Stromal cell of bone marrow (primary cell): Measurements from ENCODE around the gene ATF6.
A peak's percentile ranks its signal among the peaks of the same experiment; 100 is the strongest.
"Not testable (repeated sequence)": the region's sequence is repeated elsewhere in the genome, so short reads cannot be mapped to it uniquely, and the experiment has no call there.

Experiments
- DNase-seq: peaks from one replicate; pipeline ENCODE4 v3.0.0-alpha.2; 2012; ENCODE audit warnings: low read depth

Gene ATF6

GRCh38 chr1:161781995-161782394 is 15.9 kb downstream of the ATF6 start:
- no peak for DNase-seq

DNA sequence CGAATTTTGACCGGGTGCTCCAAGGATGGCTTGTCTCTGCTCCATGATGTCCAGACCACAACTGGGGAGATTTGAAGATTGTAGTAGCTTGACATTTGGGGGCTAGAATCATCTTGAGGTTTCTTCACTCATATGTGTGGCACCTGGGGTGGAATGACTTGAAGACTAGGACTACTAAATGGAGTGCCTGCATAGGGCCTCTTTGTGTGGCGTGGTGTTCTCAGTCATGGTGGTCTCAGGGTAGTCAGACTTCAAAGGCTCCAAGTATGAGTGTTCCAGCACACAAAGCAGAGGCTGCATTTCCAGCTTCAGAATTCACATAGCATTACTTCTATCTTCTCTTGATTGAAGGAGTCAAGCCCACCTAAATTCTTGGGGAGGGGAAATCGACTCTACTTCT is 16.8 kb downstream of the ATF6 start:
- DNase-seq = no peak

GRCh38 chr1:161784968-161785367 is 18.8 kb downstream of the ATF6 start:
- no peak for DNase-seq

GRCh38 chr1:161787355-161787754 is 21.2 kb downstream of the ATF6 start:
- DNase-seq = no peak

DNA sequence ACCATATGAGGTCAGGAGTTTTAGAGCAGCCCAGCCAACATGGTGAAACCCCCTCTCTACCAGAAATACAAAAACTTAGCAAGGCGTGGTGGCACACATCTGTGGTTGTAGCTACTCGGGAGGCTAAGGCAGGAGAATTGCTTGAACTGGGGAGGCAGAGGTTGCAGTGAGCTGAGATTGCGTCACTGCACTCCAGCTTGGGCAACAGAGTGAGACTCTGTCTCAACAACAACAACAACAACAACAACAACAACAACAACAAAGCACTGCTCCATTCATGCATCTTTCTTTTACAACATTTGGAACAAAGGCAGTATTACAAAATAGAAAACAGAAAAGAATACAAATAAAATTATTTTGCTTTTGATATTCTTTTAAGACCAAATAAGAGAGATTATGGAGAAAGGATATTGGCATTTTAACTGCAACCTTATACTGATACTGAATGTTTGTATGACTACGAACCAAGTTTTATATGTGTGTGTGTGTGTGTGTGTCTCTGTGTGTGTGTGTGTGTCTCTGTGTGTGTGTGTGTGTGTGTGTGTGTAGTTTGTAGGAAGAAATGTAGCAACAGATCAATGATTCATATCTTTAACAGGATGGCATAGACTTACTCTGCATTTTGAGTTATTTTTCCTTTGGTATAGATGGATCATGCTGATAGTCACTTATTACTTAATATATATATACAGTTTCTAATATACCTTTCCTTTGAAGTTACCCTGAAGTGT is 24.6 kb downstream of the ATF6 start:
- no peak for DNase-seq

DNA sequence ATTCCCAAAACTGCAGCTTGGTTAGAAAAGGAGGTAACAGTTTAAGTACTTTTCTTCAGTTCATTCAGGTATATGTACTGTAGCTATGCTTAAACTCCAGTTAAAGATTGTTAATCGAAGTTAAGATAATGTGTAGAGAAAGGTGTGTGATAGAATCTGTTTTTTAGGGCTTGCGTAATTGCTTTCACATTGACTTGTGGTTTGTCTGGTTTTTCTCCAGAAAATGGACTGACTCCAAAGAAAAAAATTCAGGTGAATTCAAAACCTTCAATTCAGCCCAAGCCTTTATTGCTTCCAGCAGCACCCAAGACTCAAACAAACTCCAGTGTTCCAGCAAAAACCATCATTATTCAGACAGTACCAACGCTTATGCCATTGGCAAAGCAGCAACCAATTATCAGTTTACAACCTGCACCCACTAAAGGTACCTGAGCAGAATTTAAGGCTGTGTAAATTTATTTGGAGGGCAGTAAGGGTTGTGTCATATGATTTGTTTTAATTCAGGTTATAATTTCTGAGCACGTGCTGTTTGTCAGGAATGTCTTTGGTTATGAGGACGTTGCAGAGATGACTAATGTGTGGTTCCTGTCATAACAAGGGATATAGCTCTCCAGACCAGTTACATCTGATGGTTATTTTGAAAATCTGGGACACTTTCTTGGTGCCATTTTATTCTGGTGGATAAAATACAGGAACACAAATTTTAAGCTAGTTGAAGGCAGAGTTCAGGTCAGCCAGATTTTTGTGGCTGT is 26.0 kb downstream of the ATF6 start:
- DNase-seq = no peak

GRCh38 chr1:161792740-161793139 is 26.6 kb downstream of the ATF6 start:
- peak; percentile 57 for DNase-seq

- DNase-seq = no peak
Observed at GRCh38 chr1:161799792-161800191, 33.7 kb downstream of the ATF6 start.

DNA sequence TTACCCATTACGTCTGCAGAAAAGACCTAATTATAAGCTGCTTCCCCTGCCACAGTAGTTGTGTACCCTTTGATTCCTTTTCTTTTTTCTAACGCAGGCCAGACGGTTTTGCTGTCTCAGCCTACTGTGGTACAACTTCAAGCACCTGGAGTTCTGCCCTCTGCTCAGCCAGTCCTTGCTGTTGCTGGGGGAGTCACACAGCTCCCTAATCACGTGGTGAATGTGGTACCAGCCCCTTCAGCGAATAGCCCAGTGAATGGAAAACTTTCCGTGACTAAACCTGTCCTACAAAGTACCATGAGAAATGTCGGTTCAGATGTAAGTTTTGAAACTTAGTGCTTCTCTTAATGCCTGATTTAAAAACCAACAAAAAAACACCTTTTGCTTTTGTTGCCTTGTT is 35.8 kb downstream of the ATF6 start:
- DNase-seq = no peak

DNA sequence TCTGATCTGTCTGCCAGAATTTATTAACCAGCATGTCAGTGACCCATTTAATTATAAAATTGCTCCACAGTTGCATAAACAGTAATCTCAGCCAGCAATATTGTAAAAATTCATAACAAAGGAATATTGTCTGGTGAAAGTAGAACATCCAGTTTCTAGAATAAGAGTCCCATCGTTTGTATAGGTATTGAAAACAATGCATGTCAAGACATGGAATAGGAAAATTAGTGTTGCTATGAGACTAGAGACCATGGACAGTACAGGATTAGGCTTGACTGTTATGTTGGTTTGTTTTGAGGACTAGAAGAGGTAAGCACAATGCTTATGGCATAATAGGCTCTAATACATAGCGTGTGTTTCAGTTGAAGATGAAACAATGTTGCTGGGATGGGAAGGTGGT is 37.1 kb downstream of the ATF6 start:
- DNase-seq = no peak

DNA sequence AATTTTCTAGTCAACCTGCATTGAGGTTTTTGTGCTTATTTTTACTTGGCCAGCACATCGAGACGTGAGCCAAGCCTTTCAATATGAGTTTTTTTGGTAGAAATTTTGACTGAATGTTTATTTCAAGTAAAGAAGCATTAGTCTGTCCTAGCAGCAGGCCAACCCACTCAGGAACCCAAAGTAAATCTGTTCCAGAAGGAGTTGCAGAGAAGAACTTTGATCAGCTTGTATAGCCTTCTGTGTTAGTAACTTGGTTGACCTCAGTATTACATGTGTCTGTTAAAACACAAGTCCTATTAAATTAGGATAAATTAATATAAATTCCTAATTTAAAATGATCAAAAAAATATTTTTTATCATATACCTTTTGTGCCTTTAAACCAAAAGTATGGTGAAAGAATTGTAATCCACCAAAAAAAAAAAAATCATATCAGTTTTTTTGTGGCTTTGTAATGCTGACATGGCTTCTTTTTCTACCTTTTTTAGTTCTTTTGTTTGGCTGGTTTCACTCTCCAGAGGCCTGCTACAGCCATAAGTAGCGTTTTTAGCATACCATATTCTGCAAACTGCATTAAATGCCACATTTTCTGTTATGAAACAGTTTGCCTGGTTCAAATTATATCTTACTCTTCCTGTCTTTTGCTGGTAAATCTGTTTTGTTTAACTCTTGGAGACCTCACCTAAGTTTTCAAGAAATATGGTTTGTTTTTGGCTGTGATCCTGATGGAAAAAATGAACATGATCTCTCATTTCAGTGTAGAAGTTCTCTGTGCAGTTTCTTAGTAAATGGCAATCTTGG is 39.5 kb downstream of the ATF6 start:
- DNase-seq = peak; percentile 29

- not testable (repeated sequence) for DNase-seq
Observed at GRCh38 chr1:161809202-161809601, 43.1 kb downstream of the ATF6 start.

DNA sequence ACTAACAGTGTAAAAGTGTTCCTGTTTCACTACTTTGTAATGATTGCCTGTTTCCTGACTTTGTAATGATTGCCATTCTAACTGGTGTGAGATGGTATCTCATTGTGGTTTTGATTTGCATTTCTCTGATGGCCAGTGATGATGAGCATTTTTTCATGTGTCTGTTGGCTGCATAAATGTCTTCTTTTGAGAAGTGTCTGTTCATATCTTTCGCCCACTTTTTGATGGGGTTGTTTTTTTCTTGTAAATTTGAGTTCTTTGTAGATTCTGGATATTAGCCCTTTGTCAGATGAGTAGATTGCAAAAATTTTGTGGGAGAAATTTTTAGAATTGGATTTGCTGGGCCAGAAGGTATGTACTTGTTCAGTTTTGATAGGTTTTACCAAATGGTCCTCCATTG is 43.5 kb downstream of the ATF6 start:
- not testable (repeated sequence) for DNase-seq

DNA sequence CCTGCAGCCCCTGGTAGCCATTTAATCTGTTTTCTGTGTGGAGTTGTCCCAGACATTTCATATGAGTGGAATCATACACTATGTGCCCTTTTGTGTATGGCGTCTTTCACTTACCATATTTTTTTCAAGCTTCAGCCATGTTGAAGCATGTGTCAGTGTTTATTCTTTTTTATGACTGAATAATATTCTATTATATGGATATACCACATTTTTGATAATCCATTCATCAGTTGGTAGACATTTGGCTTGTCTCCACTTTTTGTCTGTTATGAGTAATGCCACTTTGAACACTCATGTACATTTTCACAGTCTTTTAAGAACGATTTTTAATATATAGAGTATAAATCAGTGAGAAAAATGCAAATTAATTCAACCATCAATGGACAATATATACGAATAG is 44.7 kb downstream of the ATF6 start:
- DNase-seq = no peak

DNA sequence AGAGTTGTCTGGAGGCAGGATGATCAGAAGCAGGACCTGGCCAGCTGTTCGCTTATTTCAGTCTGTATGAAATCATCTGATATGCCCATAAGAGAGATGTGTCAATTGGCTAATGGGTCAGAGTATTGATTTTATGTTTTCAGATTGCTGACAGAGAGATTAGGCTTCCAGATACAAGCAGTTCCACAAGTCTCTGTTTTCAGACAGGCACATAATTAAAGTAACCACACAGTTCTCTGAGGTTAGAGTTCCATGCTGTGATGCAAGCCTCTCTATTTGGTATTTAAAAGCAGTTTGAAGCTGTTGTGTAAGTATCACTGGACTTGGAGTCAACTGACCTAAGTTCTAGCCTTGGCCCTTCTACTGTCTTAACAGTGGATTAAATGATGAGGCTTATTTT is 50.1 kb downstream of the ATF6 start:
- peak; percentile 42 for DNase-seq

GRCh38 chr1:161817176-161817730 is 51.1 kb downstream of the ATF6 start:
- DNase-seq = no peak

- no peak for DNase-seq
Observed at GRCh38 chr1:161820914-161821313, 54.8 kb downstream of the ATF6 start.

DNA sequence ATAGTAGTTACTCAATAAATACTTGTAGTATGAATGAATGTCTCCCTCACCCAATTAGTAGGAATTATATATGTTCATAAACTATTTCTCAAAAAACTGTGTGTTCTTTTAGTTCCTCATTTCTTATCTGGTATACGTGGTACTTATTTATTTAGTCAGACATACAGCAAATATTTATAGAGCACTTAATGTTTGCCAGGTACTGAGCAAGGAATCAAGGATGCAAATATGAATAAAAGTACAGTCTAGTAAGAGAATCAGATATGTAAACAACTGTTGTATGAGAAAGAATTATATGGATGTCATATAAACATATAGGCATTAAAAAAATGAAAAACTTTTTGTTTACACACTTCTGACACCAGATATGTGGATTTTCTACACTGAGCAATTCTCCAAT is 58.5 kb downstream of the ATF6 start:
- DNase-seq = no peak

GRCh38 chr1:161825831-161826230 is 59.7 kb downstream of the ATF6 start:
- DNase-seq = no peak

- no peak for DNase-seq
Observed at GRCh38 chr1:161826478-161826877, 60.4 kb downstream of the ATF6 start.

DNA sequence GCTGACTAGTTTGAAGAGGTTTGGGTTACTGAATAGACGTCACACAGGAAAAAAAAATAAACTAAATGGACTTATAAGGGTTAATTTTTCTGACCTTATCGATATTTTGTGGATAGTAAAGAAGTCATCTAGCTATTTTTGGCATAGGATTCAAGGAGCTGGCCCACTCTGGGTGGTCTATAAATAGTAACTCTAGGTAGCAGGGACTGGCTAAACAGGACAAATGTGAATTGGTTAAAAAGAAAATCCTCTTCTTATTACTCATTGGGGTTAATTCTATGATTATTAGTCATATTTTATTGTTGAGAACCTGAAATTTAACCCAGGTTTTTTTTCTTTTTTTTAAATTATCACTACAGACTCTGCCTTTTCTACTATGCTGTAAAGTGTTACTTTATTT is 61.7 kb downstream of the ATF6 start:
- no peak for DNase-seq

DNA sequence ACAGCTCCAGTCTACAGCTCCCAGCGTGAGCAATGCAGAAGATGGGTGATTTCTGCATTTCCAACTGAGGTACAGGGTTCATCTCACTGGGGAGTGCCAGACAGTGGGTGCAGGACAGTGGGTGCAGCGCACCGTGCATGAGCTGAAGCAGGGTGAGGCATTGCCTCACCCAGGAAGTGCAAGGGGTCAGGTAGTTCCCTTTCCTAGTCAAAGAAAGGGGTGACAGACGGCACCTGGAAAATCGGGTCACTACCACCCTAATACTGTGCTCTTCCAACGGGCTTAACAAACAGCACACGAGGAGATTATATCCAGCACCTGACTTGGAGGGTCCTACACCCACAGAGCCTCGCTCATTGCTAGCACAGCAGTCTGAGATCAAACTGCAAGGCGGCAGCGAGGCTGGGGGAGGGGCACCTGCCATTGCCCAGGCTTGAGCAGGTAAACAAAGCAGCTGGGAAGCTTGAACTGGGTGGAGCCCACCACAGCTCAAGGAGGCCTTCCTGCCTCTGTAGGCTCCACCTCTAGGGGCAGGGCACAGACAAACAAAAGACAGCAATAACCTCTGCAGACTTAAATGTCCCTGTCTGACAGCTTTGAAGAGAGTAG is 66.3 kb downstream of the ATF6 start:
- DNase-seq = not testable (repeated sequence)
